ENCODE measurements around the gene KCNT1.

KCNT1 gene

GRCh38 chr9:135726138-135726853 lies 24.3 kb downstream of the KCNT1 start:
- DNase-seq (ENCODE audit: low read depth, low spot score) = no peak

- no peak for DNase-seq (ENCODE audit: low read depth, low spot score)
Observed at GRCh38 chr9:135727257-135727875, 25.4 kb downstream of the KCNT1 start.

- DNase-seq (ENCODE audit: low read depth, low spot score) = no peak
Observed at GRCh38 chr9:135728436-135729110, 26.6 kb downstream of the KCNT1 start.

- no peak for DNase-seq (ENCODE audit: low read depth, low spot score)
Observed at GRCh38 chr9:135729480-135729879, 27.5 kb downstream of the KCNT1 start.

GRCh38 chr9:135731454-135731853 lies 29.5 kb downstream of the KCNT1 start:
- no peak for DNase-seq (ENCODE audit: low read depth, low spot score)

GRCh38 chr9:135732569-135733257 lies 30.7 kb downstream of the KCNT1 start:
- DNase-seq (ENCODE audit: low read depth, low spot score) = no peak

GRCh38 chr9:135734616-135735144 lies 32.7 kb downstream of the KCNT1 start:
- DNase-seq (ENCODE audit: low read depth, low spot score) = no peak

GRCh38 chr9:135736272-135736978 lies 34.4 kb downstream of the KCNT1 start:
- DNase-seq (ENCODE audit: low read depth, low spot score) = no peak

GRCh38 chr9:135736979-135737839 lies 35.2 kb downstream of the KCNT1 start:
- no peak for DNase-seq (ENCODE audit: low read depth, low spot score)

GRCh38 chr9:135737840-135738521 lies 36.0 kb downstream of the KCNT1 start:
- no peak for DNase-seq (ENCODE audit: low read depth, low spot score)

- no peak for DNase-seq (ENCODE audit: low read depth, low spot score)
Observed at GRCh38 chr9:135739271-135740220, 37.6 kb downstream of the KCNT1 start.

GRCh38 chr9:135741276-135742219 lies 39.6 kb downstream of the KCNT1 start:
- DNase-seq (ENCODE audit: low read depth, low spot score) = no peak

- no peak for DNase-seq (ENCODE audit: low read depth, low spot score)
Observed at GRCh38 chr9:135743021-135743420, 41.0 kb downstream of the KCNT1 start.

GRCh38 chr9:135743546-135744332 lies 41.8 kb downstream of the KCNT1 start:
- DNase-seq (ENCODE audit: low read depth, low spot score) = no peak

- no peak for DNase-seq (ENCODE audit: low read depth, low spot score)
Observed at GRCh38 chr9:135744333-135745070, 42.5 kb downstream of the KCNT1 start.

GRCh38 chr9:135745189-135745588 lies 43.2 kb downstream of the KCNT1 start:
- DNase-seq (ENCODE audit: low read depth, low spot score) = no peak
